EL (cell line): ENCODE data around the gene FOXF1.
A peak's percentile ranks its signal among the peaks of the same experiment; 100 is the strongest.

Source experiments
- DNase-seq: peaks from one replicate; pipeline ENCODE4 v3.0.0-alpha.2; 2016

FOXF1 gene

DNA sequence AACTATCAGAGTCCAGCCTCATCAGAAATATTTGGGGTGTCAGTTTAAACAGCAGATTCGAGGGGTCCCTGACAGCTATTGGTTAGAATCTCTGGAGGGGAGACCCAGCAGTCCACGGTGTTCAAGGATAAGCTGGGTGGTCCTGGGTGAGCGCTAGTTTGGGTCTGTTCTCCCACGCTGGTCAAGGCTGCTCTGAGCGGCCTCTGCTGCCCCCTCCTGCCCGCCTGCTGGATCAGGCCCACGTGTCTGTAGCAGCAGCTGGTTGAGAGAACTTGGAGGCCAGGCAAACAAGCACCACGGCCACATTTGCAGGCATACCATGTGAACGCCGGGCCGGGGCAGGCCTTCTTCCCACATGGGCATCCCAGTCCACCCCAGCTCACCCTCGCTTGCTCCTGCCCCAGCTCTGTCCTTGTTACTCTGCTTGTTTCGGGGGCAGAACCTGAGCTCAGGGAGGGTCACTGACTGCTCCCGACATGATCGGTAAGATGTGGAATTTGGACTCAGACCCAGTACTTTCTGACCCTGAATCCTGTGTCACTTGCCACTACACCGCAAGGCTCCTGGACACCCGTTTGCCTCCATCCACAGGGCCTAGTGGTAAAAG, 7.4 kb downstream of the FOXF1 start:
- DNase-seq, result peak; percentile 69

- DNase-seq, result no peak
Measured at GRCh38 chr16:86519007-86519648, 8.8 kb downstream of the FOXF1 start.

DNA sequence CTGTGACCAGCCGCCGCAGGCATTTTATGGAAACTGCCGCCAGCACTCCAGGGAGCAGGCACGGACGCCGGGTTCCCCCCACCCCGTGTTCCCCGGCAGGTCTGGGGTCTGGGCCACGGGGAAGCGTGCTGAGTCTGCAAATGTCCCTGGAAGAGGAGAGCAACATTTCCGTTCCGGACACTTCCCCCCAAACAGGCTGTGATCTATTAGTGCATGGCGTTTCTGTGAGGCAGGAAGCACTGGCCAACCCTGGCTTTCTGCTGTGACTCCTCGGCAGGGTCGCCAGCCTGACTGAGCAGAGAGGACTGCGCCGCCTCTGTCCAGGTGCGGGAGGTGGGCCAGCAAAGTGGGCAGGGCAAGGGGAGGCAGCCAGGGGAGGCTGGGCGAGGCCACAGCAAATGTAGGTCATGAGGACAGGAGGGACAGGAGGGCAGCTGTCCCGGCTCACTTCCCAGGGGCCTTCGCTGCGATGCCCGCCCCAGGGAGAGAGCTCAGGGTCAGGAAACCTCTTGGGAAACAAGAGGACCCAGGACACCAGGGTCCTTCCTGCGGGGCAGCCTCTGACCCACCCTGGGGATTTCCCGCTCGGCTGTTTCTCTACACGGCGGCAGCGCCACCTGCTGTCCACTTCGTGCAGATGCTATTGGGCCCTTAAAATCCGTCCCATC, 9.5 kb downstream of the FOXF1 start:
- DNase-seq, result peak; percentile 65

- no peak for DNase-seq
Measured at GRCh38 chr16:86520317-86521210, 10.2 kb downstream of the FOXF1 start.

- no peak for DNase-seq
Measured at GRCh38 chr16:86521236-86522197, 11.2 kb downstream of the FOXF1 start.

GRCh38 chr16:86522634-86523033, 12.3 kb downstream of the FOXF1 start:
- DNase-seq, result no peak

DNA sequence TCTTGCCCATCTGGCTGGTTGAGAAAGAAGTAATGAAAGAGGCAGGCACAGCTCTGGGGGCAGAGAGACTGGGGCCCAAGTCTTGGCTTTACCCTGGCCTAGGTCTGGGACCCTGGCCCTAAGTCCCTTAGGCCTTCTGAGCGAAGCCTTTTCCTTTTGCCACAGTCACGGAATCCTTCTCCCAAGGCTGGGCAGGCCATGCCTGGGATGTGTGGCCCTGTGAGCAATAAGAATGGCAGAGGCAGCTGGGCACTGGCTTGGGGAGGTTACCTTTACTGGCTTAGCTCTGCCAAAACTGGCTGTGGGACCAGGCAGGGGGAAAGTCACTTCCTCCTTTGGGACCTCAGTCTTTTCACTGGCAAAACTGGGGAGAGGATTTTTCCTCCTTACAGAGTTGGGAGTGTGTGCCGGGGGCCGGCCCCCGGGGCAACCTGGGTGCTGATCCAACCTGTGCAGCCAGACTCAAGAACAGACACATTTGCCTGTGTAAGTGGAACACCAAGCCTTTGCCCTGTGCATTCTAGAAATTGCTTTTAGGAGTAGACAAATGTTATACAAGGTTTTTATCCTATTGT, 12.9 kb downstream of the FOXF1 start:
- no peak for DNase-seq

GRCh38 chr16:86524029-86524428, 13.7 kb downstream of the FOXF1 start:
- no peak for DNase-seq

DNA sequence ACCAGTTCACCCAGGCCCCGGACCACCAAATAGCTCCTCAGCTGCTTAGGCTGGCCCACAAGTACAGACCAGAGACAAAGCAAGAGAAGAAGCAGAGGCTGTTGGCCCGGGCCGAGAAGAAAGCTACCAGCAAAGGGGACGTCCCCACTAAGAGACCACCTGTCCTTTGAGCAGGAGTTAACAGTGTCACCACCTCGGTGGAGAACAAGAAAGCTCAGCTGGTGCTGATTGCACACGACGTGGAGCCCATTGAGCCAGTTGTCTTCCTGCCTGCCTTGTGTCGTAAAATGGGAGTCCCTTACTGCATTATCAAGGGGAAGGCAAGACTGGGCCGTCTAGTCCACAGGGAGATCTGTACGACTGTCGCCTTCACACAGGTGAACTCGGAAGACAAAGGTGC, 15.4 kb downstream of the FOXF1 start:
- DNase-seq, result no peak

GRCh38 chr16:86527366-86527765, 17.0 kb downstream of the FOXF1 start:
- DNase-seq, result no peak

GRCh38 chr16:86528061-86528929, 18.0 kb downstream of the FOXF1 start:
- no peak for DNase-seq

GRCh38 chr16:86529160-86529559, 18.8 kb downstream of the FOXF1 start:
- peak; percentile 72 for DNase-seq

DNA sequence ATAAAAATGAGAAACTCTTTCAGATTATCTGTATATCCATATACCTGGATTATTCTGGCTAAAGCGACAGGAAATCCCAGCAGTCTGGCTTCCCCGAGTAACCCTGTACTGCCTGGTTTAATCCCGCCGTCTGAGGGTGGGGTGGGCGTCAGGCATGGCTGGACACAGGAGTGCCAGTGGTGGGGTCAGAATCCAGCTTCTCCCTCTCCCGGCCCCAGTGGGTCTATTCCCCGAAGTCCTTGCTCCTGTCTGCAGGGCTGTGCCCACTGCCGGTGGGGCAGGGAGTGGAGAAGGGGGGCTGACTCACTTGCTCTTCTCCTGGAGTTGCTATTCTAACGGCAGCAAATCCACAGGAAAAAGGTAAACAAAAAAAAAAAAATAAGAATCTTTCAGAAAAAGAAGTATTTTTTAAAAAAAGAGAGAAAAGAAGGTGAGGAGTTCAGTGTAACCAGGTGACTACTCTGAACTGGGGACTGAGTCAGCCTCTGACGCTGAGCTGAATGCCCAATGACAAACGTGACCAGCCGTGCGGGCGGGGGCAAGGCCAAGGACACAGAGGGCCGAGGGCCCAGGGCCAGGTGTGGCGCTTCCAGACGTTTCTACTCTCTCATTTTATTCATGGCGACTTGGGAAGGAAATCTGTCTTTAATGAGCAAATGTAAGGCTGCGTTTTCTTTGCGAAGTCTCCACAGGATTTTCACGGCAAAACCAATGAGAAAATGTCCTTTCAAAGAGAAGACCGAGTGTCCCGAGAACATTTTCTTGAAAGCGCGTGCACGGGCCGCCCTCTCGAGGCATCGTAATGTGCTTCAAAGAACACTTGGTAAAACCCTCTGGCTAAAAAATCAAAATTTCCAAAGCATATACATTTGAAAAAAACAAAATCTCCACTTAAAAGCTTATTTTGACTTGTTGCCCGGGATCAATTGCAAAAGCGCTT, 20.2 kb downstream of the FOXF1 start:
- DNase-seq, result no peak

DNA sequence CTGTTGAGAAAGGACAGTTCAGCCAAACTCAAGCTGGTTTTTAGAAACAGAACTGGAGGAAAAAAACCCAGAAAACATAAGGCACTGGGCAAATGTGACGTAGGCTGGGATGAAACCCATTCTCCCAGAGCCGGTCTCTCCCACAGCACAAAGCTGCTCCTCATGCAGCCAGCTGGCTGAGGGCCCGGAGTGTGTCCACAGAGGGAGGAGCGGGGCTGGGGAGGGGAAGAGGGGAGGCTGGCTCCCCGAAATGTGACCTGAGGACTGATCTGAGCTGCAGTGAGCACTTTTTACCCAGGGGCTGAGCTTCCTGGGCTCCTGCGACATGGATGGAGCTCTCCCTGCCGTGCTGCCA, 20.8 kb downstream of the FOXF1 start:
- DNase-seq, result no peak

DNA sequence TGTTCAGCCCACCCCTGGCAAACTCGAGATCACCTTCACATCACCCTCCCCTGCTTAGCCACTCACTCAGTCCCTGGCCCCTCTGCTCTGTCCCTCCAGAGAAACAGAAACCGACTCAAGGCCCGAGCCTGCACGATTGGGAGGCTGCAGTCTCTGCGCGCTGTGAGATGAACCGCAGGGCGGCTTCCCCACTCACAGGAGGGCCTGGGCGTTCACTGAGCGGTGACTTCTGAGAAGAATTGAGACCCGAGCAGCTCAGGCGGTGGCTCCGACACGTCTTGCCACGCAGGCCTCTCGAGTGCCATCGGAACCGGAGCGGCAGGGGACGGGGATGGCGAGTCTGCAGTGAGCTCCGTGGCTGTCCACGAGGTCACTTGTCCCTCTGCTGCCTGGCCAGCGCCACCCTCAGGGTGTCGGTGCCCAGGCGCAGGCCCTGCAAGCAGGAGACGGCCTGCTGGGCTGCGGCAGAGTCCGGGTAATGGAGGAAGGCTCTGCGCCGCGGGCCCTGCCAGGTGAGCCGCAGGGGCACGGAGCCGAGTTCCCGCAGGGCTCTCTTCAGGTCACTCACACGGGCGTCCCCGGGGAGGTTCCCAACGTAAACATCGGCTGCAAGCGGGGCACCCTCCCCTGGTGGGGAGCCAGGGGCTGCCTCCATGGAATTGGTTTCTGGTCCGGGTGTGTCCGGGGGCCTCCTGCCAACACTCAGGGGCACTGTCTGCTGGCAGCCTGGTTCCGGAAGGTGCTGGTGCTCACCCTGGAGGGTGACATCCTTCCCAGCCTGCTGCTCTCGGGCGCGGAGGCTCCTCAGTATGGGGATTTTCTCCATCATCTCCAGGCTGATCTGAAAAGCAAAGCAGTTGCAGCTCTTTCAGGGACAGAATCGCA, 21.6 kb downstream of the FOXF1 start:
- DNase-seq, result no peak

- no peak for DNase-seq
Measured at GRCh38 chr16:86532526-86532815, 22.1 kb downstream of the FOXF1 start.

GRCh38 chr16:86533076-86533475, 22.7 kb downstream of the FOXF1 start:
- no peak for DNase-seq

DNA sequence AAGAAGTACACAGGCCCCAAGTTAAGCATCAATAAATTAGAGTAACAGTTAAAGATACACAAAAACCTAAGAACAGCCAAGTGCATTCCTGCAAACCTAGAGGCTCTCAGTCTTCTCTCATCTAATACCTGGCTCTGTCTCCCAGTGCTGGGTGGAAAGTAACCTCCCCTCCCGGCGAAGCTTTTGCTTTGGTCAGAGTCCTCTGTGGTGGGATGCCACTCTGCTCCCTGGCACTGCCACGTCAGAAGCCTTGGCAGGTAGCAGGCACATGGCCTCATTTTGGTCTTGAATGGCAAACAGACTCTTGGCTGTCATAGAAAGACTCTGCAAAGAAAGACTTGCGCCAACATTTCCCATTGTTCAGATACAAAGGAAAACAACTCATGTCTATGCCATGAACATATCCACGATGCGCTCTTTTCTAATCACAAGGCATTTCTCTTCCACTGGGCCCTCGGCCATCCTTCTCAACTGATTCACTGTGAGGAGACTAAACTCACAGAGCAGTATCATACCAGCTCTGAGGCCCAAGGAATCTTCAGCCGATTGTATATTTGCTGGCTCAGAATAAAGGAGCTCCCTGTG, 23.5 kb downstream of the FOXF1 start:
- DNase-seq, result no peak
